Measurements from ENCODE around the gene LRRC42.

DNA sequence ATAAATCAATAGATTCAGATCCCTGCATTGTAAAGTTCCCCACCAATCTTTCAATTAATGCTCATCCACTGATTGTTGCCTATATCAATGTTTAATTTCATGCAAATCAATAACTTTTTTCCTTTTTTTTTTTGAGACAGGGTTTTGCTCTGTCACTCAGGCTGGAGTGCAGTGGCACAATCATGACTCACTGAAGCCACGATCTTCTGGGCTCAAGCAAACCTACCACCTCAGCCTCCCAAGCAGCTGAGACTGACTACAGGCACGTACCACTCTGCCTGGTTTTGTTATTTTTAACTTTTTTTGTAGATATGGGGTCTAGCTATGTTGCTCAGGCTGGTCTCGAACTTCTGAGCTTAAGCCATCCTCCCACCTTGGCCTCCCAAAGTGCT, 26.5 kb upstream of the LRRC42 start:
- TF ChIP-seq, protein P1, sequence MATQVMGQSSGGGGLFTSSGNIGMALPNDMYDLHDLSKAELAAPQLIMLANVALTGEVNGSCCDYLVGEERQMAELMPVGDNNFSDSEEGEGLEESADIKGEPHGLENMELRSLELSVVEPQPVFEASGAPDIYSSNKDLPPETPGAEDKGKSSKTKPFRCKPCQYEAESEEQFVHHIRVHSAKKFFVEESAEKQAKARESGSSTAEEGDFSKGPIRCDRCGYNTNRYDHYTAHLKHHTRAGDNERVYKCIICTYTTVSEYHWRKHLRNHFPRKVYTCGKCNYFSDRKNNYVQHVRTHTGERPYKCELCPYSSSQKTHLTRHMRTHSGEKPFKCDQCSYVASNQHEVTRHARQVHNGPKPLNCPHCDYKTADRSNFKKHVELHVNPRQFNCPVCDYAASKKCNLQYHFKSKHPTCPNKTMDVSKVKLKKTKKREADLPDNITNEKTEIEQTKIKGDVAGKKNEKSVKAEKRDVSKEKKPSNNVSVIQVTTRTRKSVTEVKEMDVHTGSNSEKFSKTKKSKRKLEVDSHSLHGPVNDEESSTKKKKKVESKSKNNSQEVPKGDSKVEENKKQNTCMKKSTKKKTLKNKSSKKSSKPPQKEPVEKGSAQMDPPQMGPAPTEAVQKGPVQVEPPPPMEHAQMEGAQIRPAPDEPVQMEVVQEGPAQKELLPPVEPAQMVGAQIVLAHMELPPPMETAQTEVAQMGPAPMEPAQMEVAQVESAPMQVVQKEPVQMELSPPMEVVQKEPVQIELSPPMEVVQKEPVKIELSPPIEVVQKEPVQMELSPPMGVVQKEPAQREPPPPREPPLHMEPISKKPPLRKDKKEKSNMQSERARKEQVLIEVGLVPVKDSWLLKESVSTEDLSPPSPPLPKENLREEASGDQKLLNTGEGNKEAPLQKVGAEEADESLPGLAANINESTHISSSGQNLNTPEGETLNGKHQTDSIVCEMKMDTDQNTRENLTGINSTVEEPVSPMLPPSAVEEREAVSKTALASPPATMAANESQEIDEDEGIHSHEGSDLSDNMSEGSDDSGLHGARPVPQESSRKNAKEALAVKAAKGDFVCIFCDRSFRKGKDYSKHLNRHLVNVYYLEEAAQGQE (IDR thresholded peaks at IDR 0.05): no peak
- TF ChIP-seq, protein P2, sequence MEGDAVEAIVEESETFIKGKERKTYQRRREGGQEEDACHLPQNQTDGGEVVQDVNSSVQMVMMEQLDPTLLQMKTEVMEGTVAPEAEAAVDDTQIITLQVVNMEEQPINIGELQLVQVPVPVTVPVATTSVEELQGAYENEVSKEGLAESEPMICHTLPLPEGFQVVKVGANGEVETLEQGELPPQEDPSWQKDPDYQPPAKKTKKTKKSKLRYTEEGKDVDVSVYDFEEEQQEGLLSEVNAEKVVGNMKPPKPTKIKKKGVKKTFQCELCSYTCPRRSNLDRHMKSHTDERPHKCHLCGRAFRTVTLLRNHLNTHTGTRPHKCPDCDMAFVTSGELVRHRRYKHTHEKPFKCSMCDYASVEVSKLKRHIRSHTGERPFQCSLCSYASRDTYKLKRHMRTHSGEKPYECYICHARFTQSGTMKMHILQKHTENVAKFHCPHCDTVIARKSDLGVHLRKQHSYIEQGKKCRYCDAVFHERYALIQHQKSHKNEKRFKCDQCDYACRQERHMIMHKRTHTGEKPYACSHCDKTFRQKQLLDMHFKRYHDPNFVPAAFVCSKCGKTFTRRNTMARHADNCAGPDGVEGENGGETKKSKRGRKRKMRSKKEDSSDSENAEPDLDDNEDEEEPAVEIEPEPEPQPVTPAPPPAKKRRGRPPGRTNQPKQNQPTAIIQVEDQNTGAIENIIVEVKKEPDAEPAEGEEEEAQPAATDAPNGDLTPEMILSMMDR (IDR thresholded peaks at IDR 0.05): no peak
- TF ChIP-seq RFX5 (IDR thresholded peaks at IDR 0.05): no peak
- TF ChIP-seq CHD4 (IDR thresholded peaks at IDR 0.05; ENCODE audit: borderline replicate concordance): no peak
- TF ChIP-seq POLR2A (IDR thresholded peaks at IDR 0.05; ENCODE audit: low read length): no peak

Measured in A549 (cell line).